OCI-LY3 (cell line): ENCODE results near the gene PLEKHG3.

ENCODE experiments used
- EZH2phosphoT487 ChIP-seq: fragments of 200-600 bp; shearing (Covaris generic); IDR thresholded peaks from 2 replicates; pipeline ENCODE4 v1.6.1; 2018; ENCODE audit warnings: antibody characterized with exemption, mixed run types, low read depth
- TF ChIP-seq, protein P1 (sequence below): fragments of 200-600, 300-600 bp; sonication (generic); IDR thresholded peaks from 2 replicates; pipeline ENCODE4 v1.5.1; 2014; ENCODE audit warnings: antibody characterized with exemption, low read length, low read depth

DNA sequence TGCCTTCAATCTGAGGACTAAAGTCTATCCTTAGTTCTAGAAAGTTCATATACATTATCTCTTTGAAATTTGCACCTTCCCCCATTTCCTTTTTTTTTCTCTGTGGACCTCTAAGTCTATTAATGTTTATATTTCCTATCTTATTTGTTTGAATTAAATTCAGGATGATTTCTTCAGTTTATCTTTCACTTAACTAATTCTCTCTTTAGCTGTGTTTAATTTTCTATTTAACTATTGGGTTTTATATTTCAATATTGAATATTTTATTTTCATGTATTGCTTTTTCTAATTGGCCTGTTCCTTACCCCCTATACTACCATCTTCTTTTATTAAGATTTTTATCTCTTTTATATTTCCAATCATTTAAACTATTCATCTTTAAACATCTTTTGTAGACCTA is 9.5 kb downstream of the PLEKHG3 start:
- TF ChIP-seq EZH2phosphoT487, result no peak
- TF ChIP-seq, protein P1, sequence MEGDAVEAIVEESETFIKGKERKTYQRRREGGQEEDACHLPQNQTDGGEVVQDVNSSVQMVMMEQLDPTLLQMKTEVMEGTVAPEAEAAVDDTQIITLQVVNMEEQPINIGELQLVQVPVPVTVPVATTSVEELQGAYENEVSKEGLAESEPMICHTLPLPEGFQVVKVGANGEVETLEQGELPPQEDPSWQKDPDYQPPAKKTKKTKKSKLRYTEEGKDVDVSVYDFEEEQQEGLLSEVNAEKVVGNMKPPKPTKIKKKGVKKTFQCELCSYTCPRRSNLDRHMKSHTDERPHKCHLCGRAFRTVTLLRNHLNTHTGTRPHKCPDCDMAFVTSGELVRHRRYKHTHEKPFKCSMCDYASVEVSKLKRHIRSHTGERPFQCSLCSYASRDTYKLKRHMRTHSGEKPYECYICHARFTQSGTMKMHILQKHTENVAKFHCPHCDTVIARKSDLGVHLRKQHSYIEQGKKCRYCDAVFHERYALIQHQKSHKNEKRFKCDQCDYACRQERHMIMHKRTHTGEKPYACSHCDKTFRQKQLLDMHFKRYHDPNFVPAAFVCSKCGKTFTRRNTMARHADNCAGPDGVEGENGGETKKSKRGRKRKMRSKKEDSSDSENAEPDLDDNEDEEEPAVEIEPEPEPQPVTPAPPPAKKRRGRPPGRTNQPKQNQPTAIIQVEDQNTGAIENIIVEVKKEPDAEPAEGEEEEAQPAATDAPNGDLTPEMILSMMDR, result no peak
